Uterus (tissue), 4 donors: ENCODE data around the gene KCNQ1OT1. TPM values are rescaled to one million over a fixed set of nuclear protein-coding genes. Genes with fewer than 3 reads are reported as not detected.

Experiments
- DNase-seq, 2 donors: peaks; one replicate each; pipeline ENCODE4 v3.0.0-alpha.2; 2019 to 2020
- H3K27ac ChIP-seq, 2 donors: fragments of 200-600 bp; sonication (generic); 1 replicate in 1 of 2; 2 replicates in 1 of 2; pipeline ENCODE4 v1.5.1; 2016 to 2018
- H3K27me3 ChIP-seq, 2 donors: fragments of 200-600 bp; sonication (generic); one replicate each; pipeline ENCODE4 v1.5.1; 2018 to 2019; ENCODE audit warnings: control low read depth in 1 of 2
- H3K36me3 ChIP-seq, 2 donors: fragments of 200-600 bp; sonication (generic); one replicate each; pipeline ENCODE4 v1.5.1; 2019; ENCODE audit warnings: control low read depth in 1 of 2
- H3K4me1 ChIP-seq, 2 donors: fragments of 200-600 bp; sonication (generic); one replicate each; pipeline ENCODE4 v1.5.1; 2018 to 2019; ENCODE audit warnings: control low read depth in 1 of 2
- H3K4me3 ChIP-seq, 2 donors: fragments of 200-600 bp; sonication (generic); 1 replicate in 1 of 2; 2 replicates in 1 of 2; pipeline ENCODE4 v1.5.1; 2018 to 2019; ENCODE audit warnings: mild to moderate bottlenecking in 1 of 2
- H3K9me3 ChIP-seq, 2 donors: fragments of 200-600 bp; sonication (generic); one replicate each; pipeline ENCODE4 v1.5.1; 2019; ENCODE audit warnings: control low read depth in 1 of 2
- CTCF ChIP-seq, 4 experiments: fragments of 200-600 bp in 2 of 4; fragments of 450-650 bp in 2 of 4; sonication (generic) in 2 of 4; IDR thresholded peaks; one replicate each; pipeline ENCODE4 v1.5.1; 2016 to 2019; ENCODE audit warnings: antibody characterized with exemption in 4 of 4, mild to moderate bottlenecking in 2 of 4, moderate library complexity in 1 of 4
- POLR2A ChIP-seq, 2 donors: fragments of 450-650 bp; IDR thresholded peaks; one replicate each; pipeline ENCODE4 v1.6.1; 2016; ENCODE audit warnings: antibody characterized with exemption in 2 of 2, mild to moderate bottlenecking in 1 of 2, moderate library complexity in 1 of 2
- intact Hi-C: fragments of 100-400 bp; cut with DNase I; formaldehyde crosslinking; loops from one replicate; pipeline ENCODE4 v1.15.1; 2023; ENCODE audit warnings: low total_unique reads
- total RNA-seq, 4 donors: library from RNA; depleted of rRNA in 3 of 4; stranded (reverse); fragments of >200 nt in 3 of 4; gene quantifications; one replicate each; pipeline versions ENCODE4 v1.1.0 to v1.2.4, GENCODE V29; 2014 to 2023
- donor health status: DM: yes; HTN: yes; CAD: no.

KCNQ1OT1 gene
- total RNA-seq, 4 donors from 2014 or later: 2.6 to 19.4 (median 10.9) TPM

GRCh38 chr11:2719831-2720590, 20.2 kb upstream of the KCNQ1OT1 start:
- H3K27ac ChIP-seq: no peak overlapping the region
- no peaks in the 10 kb centered on the region for H3K27me3 ChIP-seq
- H3K36me3 ChIP-seq: no peaks in the 10 kb centered on the region
- intact Hi-C loops: no loop called here
- H3K9me3 ChIP-seq: no peaks in the 10 kb centered on the region
- no peak for DNase-seq
- TF ChIP-seq POLR2A (IDR thresholded peaks at IDR 0.05) (no peak), CTCF (IDR thresholded peaks at IDR 0.05) (no peak)
- H3K4me1 ChIP-seq: peaks cover 0 to 3% of the 10 kb centered on the region in 2 donors
- no peak overlapping the region for H3K4me3 ChIP-seq

DNA sequence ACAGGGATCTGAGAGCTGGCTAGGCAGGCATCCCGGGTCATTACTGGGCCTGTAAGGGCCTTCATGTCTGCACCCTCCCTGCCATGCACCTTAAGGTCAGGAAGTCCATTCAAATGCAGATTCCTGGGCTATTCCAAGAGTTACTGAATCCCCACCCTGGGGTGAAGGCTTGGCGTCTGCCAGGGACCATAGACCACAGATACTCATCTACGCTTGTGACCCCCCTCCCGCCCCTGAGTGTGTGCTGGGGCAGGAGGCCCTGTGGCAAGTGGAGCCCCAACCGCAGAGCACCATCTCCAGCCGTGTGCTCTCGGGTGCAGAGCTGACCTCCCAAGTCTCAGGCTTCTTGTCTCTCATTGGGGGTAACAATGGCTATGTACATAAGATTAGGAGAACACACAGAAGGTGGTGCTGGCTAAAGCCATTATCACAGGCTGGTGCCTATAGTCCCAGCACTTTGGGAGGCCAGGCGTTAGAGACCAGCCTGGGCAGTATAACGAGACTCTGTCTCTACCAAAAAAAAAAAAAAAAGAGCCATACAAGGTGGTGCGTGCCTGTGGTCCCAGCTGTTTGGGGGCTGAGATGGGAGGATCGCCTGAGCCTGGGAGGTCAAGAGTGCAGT, 19.1 kb upstream of the KCNQ1OT1 start:
- no peak for DNase-seq
- intact Hi-C loops: no loop called here
- TF ChIP-seq POLR2A (IDR thresholded peaks at IDR 0.05) (no peak), CTCF (IDR thresholded peaks at IDR 0.05) (no peak)
- Histone ChIP-seq H3K27me3 (no peaks in the 10 kb centered on the region), H3K27ac (no peak overlapping the region), H3K4me3 (no peak overlapping the region), H3K9me3 (no peaks in the 10 kb centered on the region), H3K4me1 (peaks cover 2 to 14% of the 10 kb centered on the region in 2 donors), H3K36me3 (no peaks in the 10 kb centered on the region)

- H3K4me3 ChIP-seq: no peak overlapping the region
- H3K27ac ChIP-seq: no peak overlapping the region
- no peaks in the 10 kb centered on the region for H3K9me3 ChIP-seq
- H3K36me3 ChIP-seq: no peaks in the 10 kb centered on the region
- TF ChIP-seq CTCF (IDR thresholded peaks at IDR 0.05) (no peak), POLR2A (IDR thresholded peaks at IDR 0.05) (no peak)
- no peaks in the 10 kb centered on the region for H3K27me3 ChIP-seq
- intact Hi-C loops: no loop called here
- H3K4me1 ChIP-seq: peaks cover 6 to 18% of the 10 kb centered on the region in 2 donors
- DNase-seq: no peak
Measured at GRCh38 chr11:2717561-2718325, 17.9 kb upstream of the KCNQ1OT1 start.

- H3K27ac ChIP-seq: no peak overlapping the region
- peak in 1 of 2 donors; percentile 61 for DNase-seq
- intact Hi-C loops: no loop called here
- H3K4me1 ChIP-seq: peaks cover 7 to 24% of the 10 kb centered on the region in 2 donors
- no peaks in the 10 kb centered on the region for H3K27me3 ChIP-seq
- no peak overlapping the region for H3K4me3 ChIP-seq
- TF ChIP-seq POLR2A (IDR thresholded peaks at IDR 0.05): no peak
- no peak for TF ChIP-seq CTCF (IDR thresholded peaks at IDR 0.05)
- no peaks in the 10 kb centered on the region for H3K9me3 ChIP-seq
- no peaks in the 10 kb centered on the region for H3K36me3 ChIP-seq
Measured at GRCh38 chr11:2716376-2717095, 16.7 kb upstream of the KCNQ1OT1 start.
